ENCODE data around the gene PHGDH. TPM values are rescaled to one million over a fixed set of nuclear protein-coding genes. Genes with fewer than 3 reads are reported as not detected.
A peak's percentile ranks its signal among the peaks of the same experiment; 100 is the strongest.
"Not testable (repeated sequence)": the region's sequence is repeated elsewhere in the genome, so short reads cannot be mapped to it uniquely, and the experiment has no call there.

The PHGDH gene
- total RNA-seq, 1 donor from 2014 or later = 61.7 TPM

- Histone ChIP-seq H3K27me3 (no peaks in the 10 kb centered on the region), H3K36me3 (no peaks in the 10 kb centered on the region), H3K9me3 (no peaks in the 10 kb centered on the region), H3K27ac (no peak overlapping the region), H3K4me3 (no peak overlapping the region), H3K4me1 (no peaks in the 10 kb centered on the region)
- no peak for TF ChIP-seq CTCF (IDR thresholded peaks at IDR 0.05)
- intact Hi-C loops (cut with DNase I) = no loop called here
- no peak for DNase-seq (ENCODE audit: low spot score in 2 of 2)
Observed at GRCh38 chr1:119779869-119780356, 68.2 kb downstream of the PHGDH start.

GRCh38 chr1:119781434-119782210, 69.9 kb downstream of the PHGDH start:
- Histone ChIP-seq H3K4me3 (no peak overlapping the region), H3K27ac (no peak overlapping the region), H3K4me1 (no peaks in the 10 kb centered on the region), H3K36me3 (no peaks in the 10 kb centered on the region), H3K9me3 (no peaks in the 10 kb centered on the region), H3K27me3 (no peaks in the 10 kb centered on the region)
- intact Hi-C loops (cut with DNase I) = no loop called here
- DNase-seq (ENCODE audit: low spot score in 2 of 2) = no peak
- no peak for TF ChIP-seq CTCF (IDR thresholded peaks at IDR 0.05)

GRCh38 chr1:119782631-119783325, 71.0 kb downstream of the PHGDH start:
- Histone ChIP-seq H3K27me3 (no peaks in the 10 kb centered on the region), H3K27ac (no peak overlapping the region), H3K36me3 (no peaks in the 10 kb centered on the region), H3K4me3 (no peak overlapping the region), H3K9me3 (no peaks in the 10 kb centered on the region), H3K4me1 (no peaks in the 10 kb centered on the region)
- no peak for DNase-seq (ENCODE audit: low spot score in 2 of 2)
- no peak for TF ChIP-seq CTCF (IDR thresholded peaks at IDR 0.05)
- intact Hi-C loops (cut with DNase I) = no loop called here

GRCh38 chr1:119783354-119784185, 71.8 kb downstream of the PHGDH start:
- no peak for TF ChIP-seq CTCF (IDR thresholded peaks at IDR 0.05)
- H3K27ac ChIP-seq = no peak overlapping the region
- H3K9me3 ChIP-seq = no peaks in the 10 kb centered on the region
- intact Hi-C loops (cut with DNase I) = no loop called here
- no peaks in the 10 kb centered on the region for H3K4me1 ChIP-seq
- H3K36me3 ChIP-seq = no peaks in the 10 kb centered on the region
- H3K27me3 ChIP-seq = no peaks in the 10 kb centered on the region
- H3K4me3 ChIP-seq = no peak overlapping the region
- no peak for DNase-seq (ENCODE audit: low spot score in 2 of 2)

GRCh38 chr1:119784191-119784781, 72.6 kb downstream of the PHGDH start:
- peak in 1 of 2 donors; percentile 70 for DNase-seq (ENCODE audit: low spot score in 2 of 2)
- no peaks in the 10 kb centered on the region for H3K27me3 ChIP-seq
- H3K9me3 ChIP-seq = no peaks in the 10 kb centered on the region
- no peaks in the 10 kb centered on the region for H3K36me3 ChIP-seq
- H3K4me1 ChIP-seq = no peaks in the 10 kb centered on the region
- no peak overlapping the region for H3K4me3 ChIP-seq
- intact Hi-C loops (cut with DNase I) = no loop called here
- TF ChIP-seq CTCF (IDR thresholded peaks at IDR 0.05) = no peak
- no peak overlapping the region for H3K27ac ChIP-seq

GRCh38 chr1:119786046-119786445, 74.3 kb downstream of the PHGDH start:
- H3K27me3 ChIP-seq; H3K4me1 ChIP-seq; H3K9me3 ChIP-seq; H3K4me3 ChIP-seq; H3K36me3 ChIP-seq; intact Hi-C loops (cut with DNase I); H3K27ac ChIP-seq; DNase-seq (ENCODE audit: low spot score in 2 of 2): not testable (repeated sequence)

- DNase-seq (ENCODE audit: low spot score in 2 of 2); H3K27me3 ChIP-seq; H3K36me3 ChIP-seq; H3K4me3 ChIP-seq; H3K27ac ChIP-seq; intact Hi-C loops (cut with DNase I); H3K9me3 ChIP-seq; H3K4me1 ChIP-seq: not testable (repeated sequence)
Observed at GRCh38 chr1:119786473-119787050, 74.8 kb downstream of the PHGDH start.
